GM10266 (cell line): ENCODE results near the gene SRSF10.

ENCODE experiments used
- DNase-seq: peaks from one replicate; pipeline ENCODE4 v3.0.0; 2012; ENCODE audit errors: extremely low spot score
- TF ChIP-seq, protein P1 (sequence below): IDR thresholded peaks from 2 replicates; pipeline ENCODE4 v1.5.1; 2012; ENCODE audit warnings: mild to moderate bottlenecking, low read depth; ENCODE audit not compliant: control insufficient read depth, insufficient read depth; ENCODE audit errors: missing control alignments

The SRSF10 gene

DNA sequence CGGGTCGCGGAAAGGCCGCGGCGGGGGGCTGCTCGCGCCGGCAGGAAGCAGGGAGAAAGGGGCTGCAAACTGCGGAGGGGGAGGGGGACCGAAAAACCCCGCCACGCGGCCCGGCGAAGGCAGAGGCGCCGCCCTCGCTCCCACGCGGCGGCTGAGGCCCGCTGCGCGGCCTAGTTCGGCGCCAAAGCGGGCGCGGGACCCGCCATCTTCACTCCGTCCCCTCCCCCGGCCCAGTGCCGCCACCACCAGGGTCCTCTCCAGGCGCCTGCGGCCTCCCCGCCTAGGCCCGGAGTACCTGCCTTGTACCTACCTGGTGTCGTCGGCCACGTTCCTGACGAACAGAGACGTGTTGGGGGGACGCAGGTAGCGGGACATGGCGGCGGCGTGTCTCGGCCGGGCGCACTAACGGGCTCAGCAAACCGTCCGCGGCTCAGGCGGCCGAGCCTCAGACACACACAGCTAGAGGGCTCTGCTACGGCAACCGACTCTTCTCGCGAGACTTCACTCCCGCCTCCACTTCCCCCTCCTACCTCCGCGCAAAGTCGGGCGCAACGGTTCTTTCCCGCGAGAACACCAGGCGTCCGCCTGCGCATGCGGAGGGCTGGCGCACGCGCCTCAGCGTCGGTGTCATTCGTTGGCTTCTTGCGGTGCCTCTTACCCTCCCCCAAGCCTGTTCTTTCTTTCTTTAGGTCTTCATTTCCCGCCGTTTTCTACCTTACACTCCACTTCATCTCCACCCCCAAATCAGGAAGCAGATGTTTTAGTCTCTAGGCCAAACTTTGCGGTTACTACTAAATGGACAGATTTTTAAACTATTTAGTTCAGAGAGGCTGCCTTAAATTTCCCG, at the start of gene SRSF10:
Gene SRSF10 (minus strand): TSS at position 447 of the 847 bp plus-strand sequence. CDS start 72 bp downstream, at position 375.
- TF ChIP-seq, protein P1, sequence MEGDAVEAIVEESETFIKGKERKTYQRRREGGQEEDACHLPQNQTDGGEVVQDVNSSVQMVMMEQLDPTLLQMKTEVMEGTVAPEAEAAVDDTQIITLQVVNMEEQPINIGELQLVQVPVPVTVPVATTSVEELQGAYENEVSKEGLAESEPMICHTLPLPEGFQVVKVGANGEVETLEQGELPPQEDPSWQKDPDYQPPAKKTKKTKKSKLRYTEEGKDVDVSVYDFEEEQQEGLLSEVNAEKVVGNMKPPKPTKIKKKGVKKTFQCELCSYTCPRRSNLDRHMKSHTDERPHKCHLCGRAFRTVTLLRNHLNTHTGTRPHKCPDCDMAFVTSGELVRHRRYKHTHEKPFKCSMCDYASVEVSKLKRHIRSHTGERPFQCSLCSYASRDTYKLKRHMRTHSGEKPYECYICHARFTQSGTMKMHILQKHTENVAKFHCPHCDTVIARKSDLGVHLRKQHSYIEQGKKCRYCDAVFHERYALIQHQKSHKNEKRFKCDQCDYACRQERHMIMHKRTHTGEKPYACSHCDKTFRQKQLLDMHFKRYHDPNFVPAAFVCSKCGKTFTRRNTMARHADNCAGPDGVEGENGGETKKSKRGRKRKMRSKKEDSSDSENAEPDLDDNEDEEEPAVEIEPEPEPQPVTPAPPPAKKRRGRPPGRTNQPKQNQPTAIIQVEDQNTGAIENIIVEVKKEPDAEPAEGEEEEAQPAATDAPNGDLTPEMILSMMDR, result peak; percentile 39
- peak; percentile 98 for DNase-seq

DNA sequence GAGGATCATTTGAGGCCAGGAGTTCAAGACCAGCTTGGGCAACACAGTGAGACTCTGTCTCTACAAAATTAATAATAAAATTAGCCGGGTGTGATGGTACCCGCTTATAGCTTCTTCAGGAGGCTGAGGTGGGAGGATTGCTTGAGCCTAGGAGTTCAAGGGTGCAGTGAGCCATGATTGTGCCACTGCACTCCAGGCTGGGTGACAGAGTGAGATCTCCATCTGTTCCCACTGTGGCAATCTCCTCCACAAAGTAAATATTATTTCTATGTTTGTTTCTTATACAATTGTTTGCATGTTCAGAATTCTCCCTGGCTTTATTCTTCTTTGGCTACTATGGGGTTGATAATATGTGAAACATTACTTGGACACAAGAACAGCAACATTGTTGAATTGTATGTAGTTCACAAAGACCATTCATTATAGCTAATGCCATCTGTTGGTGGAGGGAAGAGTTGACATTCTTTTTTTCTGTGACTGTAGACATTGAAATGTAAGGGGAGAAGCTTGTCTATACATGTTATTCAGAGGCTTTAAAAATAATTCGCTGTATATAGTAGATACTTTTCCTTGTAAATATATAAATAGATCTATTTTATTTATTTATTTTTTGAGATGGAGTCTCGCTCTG, 47.8 kb upstream of the SRSF10 start:
- TF ChIP-seq, protein P1, result peak; percentile 49
- DNase-seq, result peak; percentile 59

DNA sequence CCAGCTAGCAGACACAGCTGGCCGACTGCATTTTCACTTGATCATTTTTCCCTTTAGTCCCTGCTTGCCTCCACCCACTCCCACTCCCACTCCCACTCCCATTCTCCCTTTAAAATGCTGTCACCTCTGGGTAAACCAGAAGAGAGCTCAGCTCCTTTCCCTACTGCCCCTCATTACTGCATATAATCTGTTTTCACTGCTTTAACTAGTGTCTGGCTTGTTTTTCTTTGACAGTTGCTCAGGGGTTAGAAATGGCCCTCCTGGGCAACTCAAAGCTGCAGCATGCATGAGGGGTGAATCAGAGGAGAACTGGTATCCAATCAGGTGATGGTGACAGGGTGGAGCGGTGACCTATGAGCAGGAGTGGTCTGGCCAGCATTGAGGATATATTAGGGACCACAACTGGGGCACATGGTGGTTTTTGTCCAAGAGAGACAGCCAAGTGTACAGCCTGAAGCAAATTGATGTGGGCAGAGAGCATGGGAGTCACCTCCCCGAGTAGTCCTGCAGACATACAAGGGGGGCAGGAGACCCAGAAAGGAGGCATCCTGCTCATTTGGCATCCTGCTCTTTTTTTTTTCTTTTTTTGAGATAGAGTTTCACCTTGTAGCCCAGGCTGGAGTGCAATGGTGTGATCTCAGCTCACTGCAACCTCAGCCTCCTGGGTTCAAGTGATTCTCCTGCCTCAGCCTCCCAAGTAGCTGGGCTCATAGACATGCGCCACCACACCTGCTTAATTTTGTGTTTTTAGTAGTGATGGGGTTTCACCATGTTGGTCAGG, 42.6 kb upstream of the SRSF10 start:
- TF ChIP-seq, protein P1, result no peak
- DNase-seq, result no peak

DNA sequence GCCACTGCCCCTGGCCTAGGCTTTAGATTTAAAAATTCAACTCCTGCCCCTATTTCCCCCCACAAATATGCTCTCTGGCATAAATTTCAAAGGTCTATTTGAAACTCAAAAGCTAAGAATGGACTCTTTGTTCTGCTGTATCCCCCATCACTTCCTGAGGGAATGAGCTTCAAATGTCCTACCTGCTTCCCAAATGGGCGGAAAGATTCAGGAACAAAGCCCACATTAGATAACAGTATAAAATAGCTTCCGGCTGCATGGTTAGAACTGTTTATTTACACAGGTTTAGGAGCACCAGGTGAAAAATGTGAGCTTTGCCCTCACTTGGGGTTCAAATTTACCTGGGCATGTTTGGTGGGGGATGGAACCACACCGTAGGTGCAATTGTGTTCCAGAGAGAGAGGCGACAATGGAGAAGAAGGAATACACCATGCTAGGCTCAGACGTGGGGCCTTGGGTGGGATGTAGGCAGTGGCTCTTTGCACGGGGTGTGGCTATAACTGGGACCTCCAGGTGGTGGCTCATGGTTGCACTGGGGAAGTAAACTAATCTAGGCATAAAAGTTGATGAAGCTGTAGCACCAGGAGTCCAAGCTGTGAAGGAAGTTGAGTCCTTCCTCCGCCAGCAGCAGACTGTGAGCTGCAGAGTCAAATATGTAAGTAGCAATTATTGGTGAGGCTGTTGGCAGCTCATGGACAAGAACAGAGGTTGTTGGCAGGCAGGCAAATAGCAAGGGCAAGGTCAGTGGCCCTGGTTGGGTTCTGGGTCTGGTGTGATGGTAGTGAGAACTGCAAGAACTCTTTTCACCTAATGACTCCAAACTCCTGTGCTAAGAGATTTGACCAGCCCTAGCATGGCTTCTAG, 41.5 kb upstream of the SRSF10 start:
- DNase-seq, result no peak
- TF ChIP-seq, protein P1, result no peak

DNA sequence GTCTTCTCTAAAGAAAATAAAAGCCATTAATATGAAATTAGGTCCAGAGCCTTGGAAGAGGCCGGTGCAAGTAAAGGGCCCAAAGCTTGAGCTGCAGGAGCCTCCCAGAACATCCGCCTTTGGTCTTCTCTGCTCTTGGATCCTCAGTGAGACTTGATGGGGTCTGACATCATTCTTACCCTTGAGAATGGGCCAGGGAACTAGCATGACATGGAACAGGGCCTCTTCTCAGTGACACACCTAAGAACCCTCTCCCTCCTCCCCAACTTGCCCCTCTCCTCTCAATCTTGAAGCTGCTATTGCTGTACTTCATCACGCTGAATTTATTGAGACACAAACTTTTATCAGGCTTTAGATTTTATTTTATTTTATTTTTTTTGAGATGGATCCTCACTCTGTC, 40.3 kb upstream of the SRSF10 start:
- no peak for DNase-seq
- TF ChIP-seq, protein P1, result no peak

DNA sequence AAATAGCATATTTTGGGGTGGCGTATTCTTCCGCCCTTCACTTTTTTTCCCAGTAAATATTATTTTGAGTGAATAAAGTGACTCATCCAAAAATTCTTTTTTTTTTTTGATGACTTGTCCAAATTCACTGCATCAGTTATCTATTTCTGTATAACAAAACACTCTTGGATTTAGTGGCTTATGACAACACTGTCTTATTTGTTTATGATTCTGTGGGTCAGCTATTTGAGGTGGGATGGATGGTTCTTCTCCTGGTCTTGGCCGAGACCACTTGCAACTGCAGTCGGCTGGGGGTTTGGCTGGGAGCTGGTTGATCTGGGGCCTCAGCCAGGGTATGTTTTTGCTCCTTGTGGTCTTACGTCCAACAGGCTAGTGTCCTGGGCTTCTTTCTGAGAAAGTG, 39.9 kb upstream of the SRSF10 start:
- DNase-seq, result no peak
- TF ChIP-seq, protein P1, result no peak
